ENCODE data around the gene ABR.

Gene ABR

DNA sequence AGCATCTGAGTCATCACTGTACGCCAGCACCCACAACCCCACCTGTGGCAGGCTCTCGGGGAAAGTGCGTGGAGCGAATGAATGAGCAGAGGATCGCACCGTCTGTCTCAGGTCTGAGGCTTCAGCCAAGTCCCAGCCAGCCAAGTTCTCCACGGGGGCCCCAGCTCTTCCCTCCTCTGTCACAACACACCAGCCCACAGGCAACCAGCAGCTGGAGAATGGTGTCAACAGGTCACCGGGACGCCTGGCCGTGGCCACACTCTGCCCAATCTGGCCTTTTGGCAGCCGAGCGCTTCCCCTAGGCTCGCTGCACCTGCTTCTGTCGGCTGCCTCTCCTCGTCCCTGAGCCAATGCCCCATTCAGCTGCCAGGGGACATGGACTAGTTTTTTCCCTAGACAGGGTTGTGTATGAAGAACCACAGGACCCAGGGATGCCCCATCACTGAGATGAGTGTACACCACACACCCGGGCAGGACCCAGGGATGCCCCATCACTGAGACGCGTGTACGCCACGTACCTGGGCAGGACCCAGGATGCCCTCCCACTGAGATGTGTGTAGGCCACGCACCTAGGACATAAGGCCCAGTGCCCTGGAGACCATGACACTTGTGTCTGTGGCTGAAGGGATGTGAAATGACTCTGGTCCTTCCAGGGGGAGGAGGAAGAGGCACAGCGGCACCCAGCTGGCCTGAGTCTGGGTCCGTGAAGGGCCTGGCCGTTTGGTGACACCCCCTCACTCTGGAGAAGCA is 52.8 kb downstream of the ABR start:
- Histone ChIP-seq H3K4me3 (ENCODE audit: low read length, poor library complexity, severe bottlenecking) (no peak overlapping the region), H4K20me1 (ENCODE audit: insufficient read depth, low read length, poor library complexity, severe bottlenecking) (no peaks in the 10 kb centered on the region), H3F3A (ENCODE audit: low read depth) (no peaks in the 10 kb centered on the region), H3K4me1 (ENCODE audit: insufficient read depth, low read length, poor library complexity, severe bottlenecking) (peaks cover 15% of the 10 kb centered on the region), H3K9me3 (ENCODE audit: insufficient read depth, low read depth, low read length) (no peaks in the 10 kb centered on the region; the same call in 1 of the 2 replicates), H3K79me2 (ENCODE audit: insufficient read depth, low read length) (no peaks in the 10 kb centered on the region), H3K9me2 (replicated peaks; ENCODE audit: low read depth, low read length) (no peaks in the 10 kb centered on the region), H3K9ac (ENCODE audit: low read depth, low read length, poor library complexity, severe bottlenecking) (no peak overlapping the region), H3K36me3 (ENCODE audit: insufficient read depth, low read length) (no peaks in the 10 kb centered on the region), H3K27me3 (ENCODE audit: insufficient read depth, low read length, poor library complexity, severe bottlenecking) (no peaks in the 10 kb centered on the region), H3K4me2 (ENCODE audit: low read depth, low read length, poor library complexity, severe bottlenecking) (no peak overlapping the region), H2AFZ (ENCODE audit: low read length) (no peak overlapping the region)
- no peak for TF ChIP-seq EZH2phosphoT487 (IDR thresholded peaks at IDR 0.05; ENCODE audit: borderline replicate concordance)
- TF ChIP-seq, protein P1, sequence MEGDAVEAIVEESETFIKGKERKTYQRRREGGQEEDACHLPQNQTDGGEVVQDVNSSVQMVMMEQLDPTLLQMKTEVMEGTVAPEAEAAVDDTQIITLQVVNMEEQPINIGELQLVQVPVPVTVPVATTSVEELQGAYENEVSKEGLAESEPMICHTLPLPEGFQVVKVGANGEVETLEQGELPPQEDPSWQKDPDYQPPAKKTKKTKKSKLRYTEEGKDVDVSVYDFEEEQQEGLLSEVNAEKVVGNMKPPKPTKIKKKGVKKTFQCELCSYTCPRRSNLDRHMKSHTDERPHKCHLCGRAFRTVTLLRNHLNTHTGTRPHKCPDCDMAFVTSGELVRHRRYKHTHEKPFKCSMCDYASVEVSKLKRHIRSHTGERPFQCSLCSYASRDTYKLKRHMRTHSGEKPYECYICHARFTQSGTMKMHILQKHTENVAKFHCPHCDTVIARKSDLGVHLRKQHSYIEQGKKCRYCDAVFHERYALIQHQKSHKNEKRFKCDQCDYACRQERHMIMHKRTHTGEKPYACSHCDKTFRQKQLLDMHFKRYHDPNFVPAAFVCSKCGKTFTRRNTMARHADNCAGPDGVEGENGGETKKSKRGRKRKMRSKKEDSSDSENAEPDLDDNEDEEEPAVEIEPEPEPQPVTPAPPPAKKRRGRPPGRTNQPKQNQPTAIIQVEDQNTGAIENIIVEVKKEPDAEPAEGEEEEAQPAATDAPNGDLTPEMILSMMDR (conservative IDR thresholded peaks at IDR 0.05; ENCODE audit: low read length), result no peak

DNA sequence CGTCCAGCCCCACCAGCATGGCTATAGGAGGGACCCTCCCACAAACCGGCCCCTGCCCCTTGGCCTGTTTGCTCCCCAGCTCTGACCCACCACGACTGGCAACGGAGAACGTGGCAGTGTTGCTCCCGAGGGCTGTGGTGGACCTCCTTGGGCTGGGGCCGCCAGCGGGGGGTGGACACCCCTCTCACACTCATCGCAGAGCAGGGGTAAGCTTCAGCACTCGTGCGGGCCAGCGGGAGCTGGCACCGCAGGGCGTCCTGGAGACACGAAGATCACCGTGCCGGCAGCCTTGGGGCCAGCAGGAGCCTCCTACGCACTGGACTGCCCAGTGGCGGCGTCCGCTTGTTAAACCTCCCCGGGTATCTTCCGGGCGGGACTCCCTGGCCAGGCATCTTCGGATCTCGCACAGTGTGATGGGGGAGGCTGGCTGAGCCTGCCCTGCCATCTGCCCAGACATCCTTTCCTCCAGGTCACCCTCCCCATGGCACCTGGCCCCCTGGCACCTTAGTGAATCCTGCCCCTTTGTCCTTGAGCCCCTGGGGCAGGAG is 53.5 kb downstream of the ABR start:
- Histone ChIP-seq H3K4me1 (ENCODE audit: insufficient read depth, low read length, poor library complexity, severe bottlenecking) (peaks cover 15% of the 10 kb centered on the region), H3K79me2 (ENCODE audit: insufficient read depth, low read length) (no peaks in the 10 kb centered on the region), H3K4me3 (ENCODE audit: low read length, poor library complexity, severe bottlenecking) (no peak overlapping the region), H3F3A (ENCODE audit: low read depth) (no peaks in the 10 kb centered on the region), H3K36me3 (ENCODE audit: insufficient read depth, low read length) (no peaks in the 10 kb centered on the region), H3K27me3 (ENCODE audit: insufficient read depth, low read length, poor library complexity, severe bottlenecking) (no peaks in the 10 kb centered on the region), H3K9me3 (ENCODE audit: insufficient read depth, low read depth, low read length) (no peaks in the 10 kb centered on the region; the same call in 1 of the 2 replicates), H4K20me1 (ENCODE audit: insufficient read depth, low read length, poor library complexity, severe bottlenecking) (no peaks in the 10 kb centered on the region), H3K9ac (ENCODE audit: low read depth, low read length, poor library complexity, severe bottlenecking) (no peak overlapping the region), H2AFZ (ENCODE audit: low read length) (no peak overlapping the region), H3K4me2 (ENCODE audit: low read depth, low read length, poor library complexity, severe bottlenecking) (no peak overlapping the region), H3K9me2 (replicated peaks; ENCODE audit: low read depth, low read length) (no peaks in the 10 kb centered on the region)
- TF ChIP-seq EZH2phosphoT487 (IDR thresholded peaks at IDR 0.05; ENCODE audit: borderline replicate concordance), result no peak
- TF ChIP-seq, protein P1 (conservative IDR thresholded peaks at IDR 0.05; ENCODE audit: low read length), result no peak

DNA sequence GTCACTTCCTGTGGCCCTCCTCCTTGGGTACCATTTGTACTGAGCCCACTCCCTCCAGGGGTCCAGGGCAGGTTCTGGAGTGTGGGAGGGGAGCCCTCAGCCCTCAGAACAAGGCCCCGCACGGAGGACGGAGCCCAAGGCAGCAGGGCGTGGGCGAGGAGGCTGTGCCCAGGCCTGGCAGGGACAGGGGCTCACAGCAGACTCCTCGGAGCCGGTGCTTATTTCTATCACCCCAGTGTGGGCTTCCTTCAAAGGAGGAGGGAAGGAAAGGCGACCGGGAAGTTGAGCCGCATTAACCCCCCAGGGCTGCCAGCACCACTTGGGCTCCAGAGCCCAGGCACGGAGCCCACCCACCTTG is 54.0 kb downstream of the ABR start:
- Histone ChIP-seq H3K4me3 (ENCODE audit: low read length, poor library complexity, severe bottlenecking) (no peak overlapping the region), H3K79me2 (ENCODE audit: insufficient read depth, low read length) (no peaks in the 10 kb centered on the region), H3K9me3 (ENCODE audit: insufficient read depth, low read depth, low read length) (no peaks in the 10 kb centered on the region; the same call in 1 of the 2 replicates), H3K27me3 (ENCODE audit: insufficient read depth, low read length, poor library complexity, severe bottlenecking) (no peaks in the 10 kb centered on the region), H4K20me1 (ENCODE audit: insufficient read depth, low read length, poor library complexity, severe bottlenecking) (no peaks in the 10 kb centered on the region), H3K4me1 (ENCODE audit: insufficient read depth, low read length, poor library complexity, severe bottlenecking) (peaks cover 20% of the 10 kb centered on the region), H3K9me2 (replicated peaks; ENCODE audit: low read depth, low read length) (no peaks in the 10 kb centered on the region), H3F3A (ENCODE audit: low read depth) (no peaks in the 10 kb centered on the region), H3K9ac (ENCODE audit: low read depth, low read length, poor library complexity, severe bottlenecking) (no peak overlapping the region), H2AFZ (ENCODE audit: low read length) (no peak overlapping the region), H3K4me2 (ENCODE audit: low read depth, low read length, poor library complexity, severe bottlenecking) (no peak overlapping the region), H3K36me3 (ENCODE audit: insufficient read depth, low read length) (no peaks in the 10 kb centered on the region)
- TF ChIP-seq EZH2phosphoT487 (IDR thresholded peaks at IDR 0.05; ENCODE audit: borderline replicate concordance), result no peak
- TF ChIP-seq, protein P1 (conservative IDR thresholded peaks at IDR 0.05; ENCODE audit: low read length), result no peak

Data from Loucy (cell line).